HG02610 (cell line): Measurements from ENCODE around the gene SCD5.

Experiments
- ATAC-seq: cut with Tn5 transposase; IDR thresholded peaks from one replicate; pipeline ENCODE4 v1.9.1; 2021; ENCODE audit warnings: mild to moderate bottlenecking, moderate library complexity; ENCODE audit not compliant: unreplicated experiment

The SCD5 gene

GRCh38 chr4:82697561-82697960 is 101.0 kb downstream of the SCD5 start:
- ATAC-seq, result no peak

GRCh38 chr4:82696117-82696860 is 102.3 kb downstream of the SCD5 start:
- no peak for ATAC-seq

GRCh38 chr4:82694892-82695291 is 103.7 kb downstream of the SCD5 start:
- ATAC-seq, result no peak

GRCh38 chr4:82694046-82694445 is 104.5 kb downstream of the SCD5 start:
- ATAC-seq, result no peak

DNA sequence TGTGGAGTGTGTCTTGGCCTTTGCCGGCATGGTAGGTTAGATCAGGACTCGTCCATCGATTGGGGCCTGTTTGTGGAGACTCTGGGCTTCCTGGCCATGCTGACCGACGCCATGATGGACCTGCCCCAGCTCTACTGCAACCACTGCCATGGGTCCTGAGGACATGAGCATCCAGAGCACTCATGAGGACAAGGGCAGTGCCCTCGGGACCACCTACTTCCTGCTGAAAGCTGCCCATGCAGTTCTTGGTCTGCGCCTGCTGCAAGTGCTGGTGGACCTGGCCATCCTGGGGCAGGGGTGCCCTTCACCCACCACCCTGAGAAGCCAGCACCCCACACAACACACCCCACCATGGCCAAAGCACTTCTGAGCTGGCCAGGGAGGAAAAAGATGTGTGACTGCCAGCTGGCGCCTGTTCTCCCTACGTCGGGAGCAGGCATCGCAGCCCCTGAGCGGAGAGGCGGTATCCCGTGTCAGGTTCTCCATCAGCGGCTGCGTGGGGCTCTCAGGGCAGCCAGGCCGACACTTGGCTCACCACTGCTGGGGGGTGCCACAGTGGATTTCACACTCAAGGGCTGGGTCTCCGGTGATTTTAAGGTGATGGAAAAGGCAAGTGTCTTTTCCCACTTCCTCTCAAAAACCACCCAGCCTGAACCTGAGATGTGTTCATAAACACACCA is 106.4 kb downstream of the SCD5 start:
- ATAC-seq, result no peak

GRCh38 chr4:82691431-82691830 is 107.2 kb downstream of the SCD5 start:
- no peak for ATAC-seq

DNA sequence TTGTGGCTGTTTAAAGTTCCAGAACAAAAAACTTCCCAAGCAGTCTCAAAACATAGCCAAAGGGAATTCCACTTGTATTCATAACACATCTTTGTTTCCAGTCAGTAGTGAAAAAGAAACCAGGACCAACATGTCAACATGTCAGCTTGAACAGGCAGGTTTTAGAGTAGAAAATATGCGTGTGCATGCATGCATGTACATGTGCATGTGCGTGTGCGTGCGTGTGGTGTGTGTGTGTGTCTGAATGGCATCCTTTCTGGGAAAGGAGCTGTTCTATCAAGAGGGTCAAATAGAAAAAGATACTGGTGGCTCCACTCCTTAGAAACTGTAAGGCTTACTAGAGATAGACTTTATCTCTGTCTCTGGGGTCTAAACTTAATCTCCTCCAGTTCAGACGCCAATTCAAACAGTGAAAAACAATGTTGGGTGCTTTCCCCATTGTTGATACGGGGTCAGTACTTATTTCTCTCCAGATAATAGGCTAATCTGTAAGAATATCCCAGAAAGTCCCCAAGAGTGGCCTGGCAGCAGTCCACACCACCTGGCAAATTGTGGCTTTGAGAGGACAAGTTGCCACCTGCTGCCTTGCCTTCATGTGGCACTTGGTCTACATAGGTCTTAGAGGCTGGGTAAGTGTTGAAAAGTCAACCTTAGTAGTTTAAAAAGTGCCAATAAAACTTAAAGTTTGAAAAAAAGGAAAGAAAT is 110.4 kb downstream of the SCD5 start:
- no peak for ATAC-seq

- ATAC-seq, result no peak
Observed at GRCh38 chr4:82687531-82687930, 111.1 kb downstream of the SCD5 start.

DNA sequence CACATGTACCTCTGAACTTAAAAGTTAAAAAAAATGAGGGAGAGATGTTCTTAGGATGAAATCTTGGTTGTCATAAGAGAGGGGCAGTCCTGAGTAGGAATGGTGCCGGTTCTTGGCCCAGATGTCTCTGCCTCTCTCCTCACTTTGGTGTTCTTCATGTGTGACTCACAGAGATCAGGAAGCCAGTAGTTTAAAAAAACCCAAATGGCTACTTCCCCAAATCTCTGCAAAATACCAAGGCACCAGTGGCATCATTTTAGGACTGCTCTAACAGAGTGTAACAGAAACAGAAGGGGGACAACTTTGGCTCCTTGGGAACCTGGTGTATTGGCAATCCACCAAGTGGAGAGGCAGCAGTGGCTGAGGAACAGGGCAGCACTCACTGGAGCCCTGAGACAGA is 116.8 kb downstream of the SCD5 start:
- no peak for ATAC-seq

- no peak for ATAC-seq
Observed at GRCh38 chr4:82680834-82681233, 117.8 kb downstream of the SCD5 start.

DNA sequence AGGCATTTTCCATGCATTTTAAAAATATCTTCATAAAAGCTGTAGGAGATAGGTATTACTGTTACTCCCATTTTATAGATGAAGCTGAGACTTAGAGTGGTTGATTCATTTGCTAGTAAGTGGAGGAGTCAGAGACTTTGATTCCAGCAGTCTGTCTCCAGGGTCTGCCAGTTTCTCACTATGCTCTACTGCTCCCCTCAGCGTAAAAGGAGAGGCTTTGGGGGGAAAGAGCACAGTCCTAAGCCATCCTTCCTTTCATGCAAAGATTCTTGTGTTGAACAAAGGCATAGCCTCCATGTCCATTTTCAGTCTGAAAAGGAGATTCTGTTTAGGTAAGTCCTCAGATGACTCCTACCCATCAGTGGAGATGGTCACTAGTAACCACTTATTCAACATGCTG is 119.1 kb downstream of the SCD5 start:
- no peak for ATAC-seq

GRCh38 chr4:82678051-82678450 is 120.5 kb downstream of the SCD5 start:
- ATAC-seq, result no peak

DNA sequence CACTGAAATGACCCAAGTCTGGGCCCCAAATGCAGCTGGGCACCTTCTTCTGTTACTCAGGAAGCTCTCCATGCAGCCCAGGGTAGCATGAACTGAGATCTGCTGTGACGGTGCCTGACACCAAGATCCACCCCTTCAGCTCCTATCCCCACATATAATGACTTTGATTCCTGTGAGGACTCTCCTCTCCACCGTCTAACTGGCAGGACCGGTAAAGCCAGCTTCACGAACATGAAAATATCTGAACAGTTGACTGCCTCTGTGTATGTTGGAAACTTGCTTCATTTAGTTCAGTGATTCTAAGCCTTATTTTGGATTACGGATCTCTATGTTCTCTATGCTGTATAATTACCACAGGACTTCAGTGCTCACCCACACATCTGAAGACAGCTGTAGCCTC is 121.3 kb downstream of the SCD5 start:
- ATAC-seq, result no peak

- no peak for ATAC-seq
Observed at GRCh38 chr4:82667761-82668480, 130.7 kb downstream of the SCD5 start.

DNA sequence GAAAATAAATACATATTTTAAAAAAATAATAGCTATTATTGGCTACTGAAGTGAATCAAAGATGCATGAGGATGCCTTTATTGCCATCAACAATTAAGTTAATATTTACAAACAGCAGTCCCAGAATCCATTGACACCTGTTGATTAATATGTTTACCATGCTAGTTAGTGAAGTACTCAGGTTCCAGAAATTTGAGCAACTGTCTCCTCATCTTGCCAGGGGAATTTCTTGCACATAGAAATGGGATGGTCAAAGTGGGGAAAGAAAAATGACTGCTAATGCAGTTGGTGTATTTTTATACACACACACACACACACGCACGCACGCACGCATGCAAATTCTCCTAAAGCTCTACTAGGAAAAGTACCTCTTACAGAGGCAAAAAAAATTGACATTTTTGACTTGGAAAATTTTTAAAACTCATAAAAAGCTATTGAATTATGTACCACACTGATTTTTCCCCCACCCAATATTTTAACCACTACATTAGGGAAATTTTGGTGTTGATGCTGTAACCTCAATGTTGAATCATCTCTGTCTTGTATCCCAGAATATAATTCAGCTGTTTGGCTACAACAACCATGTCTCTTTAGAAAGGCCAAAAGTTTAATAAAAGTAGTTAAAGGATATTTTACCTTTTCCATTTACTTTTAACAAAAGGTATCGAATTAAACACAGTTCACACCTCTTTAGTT is 131.5 kb downstream of the SCD5 start:
- no peak for ATAC-seq

DNA sequence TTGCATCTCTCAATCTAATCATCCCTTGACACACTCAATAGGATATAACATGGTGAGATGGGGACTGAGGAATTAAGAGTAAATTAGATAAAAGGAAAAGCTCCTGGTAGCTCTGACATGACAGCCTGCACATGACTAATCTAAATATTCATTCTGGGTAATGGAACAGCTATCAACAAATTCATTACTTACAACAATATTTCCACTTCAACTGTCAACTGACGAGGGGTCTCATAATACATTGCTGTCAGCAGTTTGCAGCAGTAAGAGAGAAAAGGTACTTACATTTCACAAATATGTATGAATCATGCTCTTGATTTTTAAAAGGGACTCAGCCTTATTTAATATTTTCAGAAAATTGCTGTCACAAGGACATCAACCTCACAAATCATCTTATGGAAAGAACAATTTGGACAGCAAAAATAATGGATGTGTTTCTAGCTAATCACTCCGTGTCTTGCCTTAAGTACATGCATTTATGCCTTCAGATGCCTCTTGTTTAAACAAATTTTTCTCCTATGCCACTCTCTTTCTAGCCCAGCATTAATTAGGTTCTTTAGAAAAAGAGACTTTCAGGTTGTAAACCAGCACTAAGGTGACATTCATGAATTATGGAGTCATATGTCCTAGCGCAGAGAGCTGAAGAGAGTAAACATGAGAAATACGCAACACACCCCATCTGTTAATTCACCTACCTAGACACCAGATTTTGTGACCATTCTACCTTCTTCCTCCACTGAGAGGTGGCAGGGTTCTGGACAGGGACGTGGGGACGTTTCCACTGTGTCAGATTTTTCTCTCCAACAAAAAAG is 137.2 kb downstream of the SCD5 start:
- ATAC-seq, result no peak

- ATAC-seq, result no peak
Observed at GRCh38 chr4:82652062-82652461, 146.5 kb downstream of the SCD5 start.

DNA sequence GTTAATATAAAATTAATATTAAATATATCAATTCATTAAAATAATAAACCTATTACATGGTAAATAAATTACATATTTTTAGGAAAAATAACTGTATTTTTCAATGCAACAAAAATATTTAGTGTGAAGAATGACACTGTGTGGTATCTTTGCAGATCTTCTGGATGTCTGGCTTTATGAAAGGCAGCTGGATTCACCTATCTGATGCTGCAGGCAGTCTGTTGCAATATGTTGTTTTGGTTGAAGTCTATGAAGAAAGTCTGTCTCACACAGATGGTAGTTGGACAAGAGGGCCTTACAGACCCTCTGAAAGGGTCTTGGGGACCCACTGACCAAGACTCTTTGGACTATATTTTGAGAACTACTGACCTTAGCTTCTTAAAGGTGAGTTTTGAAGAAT is 147.7 kb downstream of the SCD5 start:
- no peak for ATAC-seq

DNA sequence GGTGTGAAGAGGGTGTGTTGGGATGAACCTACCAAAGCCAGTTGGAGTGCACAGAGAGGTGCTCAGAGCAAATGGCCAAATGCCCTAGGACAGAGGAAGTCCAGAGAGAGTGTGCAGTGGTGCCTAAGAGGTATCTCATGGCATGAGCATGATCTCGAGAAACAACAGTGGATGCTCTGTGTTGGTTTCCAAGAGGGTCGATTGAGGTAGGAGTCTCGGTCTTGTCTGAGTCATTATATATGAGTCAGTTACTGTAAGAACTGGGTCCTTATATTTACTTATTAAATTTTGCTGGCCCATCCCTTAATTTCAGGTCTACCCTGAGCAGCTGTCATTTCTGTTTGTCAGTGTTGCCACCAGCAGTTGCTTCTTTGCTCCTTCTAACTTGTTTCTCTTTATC is 150.2 kb downstream of the SCD5 start:
- no peak for ATAC-seq
